ENCODE results near the gene PIGH. TPM values are rescaled to one million over a fixed set of nuclear protein-coding genes. Genes with fewer than 3 reads are reported as not detected.

PIGH gene
- total RNA-seq, 3 donors from 2014 or later = 16.6 to 20.0 (median 16.7) TPM

DNA sequence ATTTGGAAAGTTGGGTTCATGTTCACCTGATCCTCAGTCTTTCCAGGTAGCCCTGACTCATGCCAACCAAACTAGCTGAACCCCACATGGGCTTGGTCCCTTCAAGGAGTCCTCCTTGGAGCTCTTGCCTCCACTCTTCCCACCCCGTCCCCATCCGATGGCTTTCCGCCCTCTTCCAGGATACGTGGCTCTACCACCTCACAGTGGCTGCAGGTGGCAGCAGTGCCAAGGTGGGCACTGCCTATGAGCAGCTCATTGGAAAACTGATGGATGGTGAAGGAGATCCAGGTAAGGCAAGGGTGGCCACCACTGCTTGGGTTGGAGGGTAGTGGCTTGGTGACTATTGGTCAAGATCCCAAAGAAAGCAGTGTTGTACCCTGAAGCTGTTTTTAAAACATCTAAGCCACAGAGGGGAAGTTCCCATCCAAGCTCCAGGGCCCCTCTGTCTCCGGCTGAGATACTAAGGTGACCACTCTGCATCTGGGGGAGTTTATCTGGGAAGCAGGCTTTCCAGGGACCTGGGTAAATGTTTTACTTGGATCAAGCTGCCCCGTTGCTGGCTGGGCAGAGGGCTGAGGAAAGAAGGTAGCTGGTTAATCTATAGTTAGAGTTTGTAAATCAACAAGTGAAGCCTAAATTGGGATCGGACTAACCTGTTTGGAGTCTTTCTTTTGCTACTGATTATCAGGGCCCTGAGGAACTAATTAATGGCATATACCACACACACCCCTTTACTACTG lies 23.7 kb downstream of the PIGH start:
- H3K4me1 ChIP-seq (ENCODE audit: low read depth) = no peaks in the 10 kb centered on the region
- no peak for TF ChIP-seq CTCF (IDR thresholded peaks at IDR 0.05)
- ATAC-seq (no peak), DNase-seq (no peak)
- intact Hi-C loops (cut with DNase I, micrococcal nuclease) = no loop called here
- H3K36me3 ChIP-seq (ENCODE audit: low read depth) = no peaks in the 10 kb centered on the region
- no peaks in the 10 kb centered on the region for H3K9me3 ChIP-seq
- H3K4me3 ChIP-seq = no peak overlapping the region

GRCh38 chr14:67575684-67576083 lies 24.4 kb downstream of the PIGH start:
- Histone ChIP-seq H3K4me1 (ENCODE audit: low read depth) (no peaks in the 10 kb centered on the region), H3K4me3 (no peak overlapping the region), H3K9me3 (no peaks in the 10 kb centered on the region), H3K36me3 (ENCODE audit: low read depth) (no peaks in the 10 kb centered on the region)
- DNase-seq (no peak), ATAC-seq (no peak)
- intact Hi-C loops (cut with DNase I, micrococcal nuclease) = no loop called here
- no peak for TF ChIP-seq CTCF (IDR thresholded peaks at IDR 0.05)

DNA sequence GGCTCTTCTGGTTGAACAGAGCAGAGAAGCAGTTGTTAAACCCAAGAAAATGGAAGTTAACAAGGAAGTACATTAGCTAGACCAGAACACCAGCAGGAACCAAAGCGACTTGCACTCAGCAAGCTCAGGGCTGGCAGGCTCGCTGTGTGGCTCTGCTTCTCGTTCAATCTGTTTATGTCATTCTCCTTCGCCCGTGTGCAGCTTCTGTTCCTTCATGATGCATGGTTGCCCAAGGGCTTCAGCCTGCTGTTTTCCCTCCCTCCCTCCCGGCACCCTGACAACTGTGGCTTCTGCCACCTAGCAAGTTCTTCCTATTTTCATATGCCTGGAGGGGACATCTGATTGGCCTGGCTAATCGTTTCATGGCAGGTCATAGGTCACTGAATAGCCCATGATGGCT lies 25.3 kb downstream of the PIGH start:
- no peaks in the 10 kb centered on the region for H3K4me1 ChIP-seq (ENCODE audit: low read depth)
- ATAC-seq (no peak), DNase-seq (no peak)
- intact Hi-C loops (cut with DNase I, micrococcal nuclease) = loop anchor here in 1 of 2 donors (5.0 kb wide), 1 partner anchor 148 kb away; no protein-coding TSS in a partner anchor
- H3K9me3 ChIP-seq = no peaks in the 10 kb centered on the region
- no peak overlapping the region for H3K4me3 ChIP-seq
- TF ChIP-seq CTCF (IDR thresholded peaks at IDR 0.05) = no peak
- no peaks in the 10 kb centered on the region for H3K36me3 ChIP-seq (ENCODE audit: low read depth)

DNA sequence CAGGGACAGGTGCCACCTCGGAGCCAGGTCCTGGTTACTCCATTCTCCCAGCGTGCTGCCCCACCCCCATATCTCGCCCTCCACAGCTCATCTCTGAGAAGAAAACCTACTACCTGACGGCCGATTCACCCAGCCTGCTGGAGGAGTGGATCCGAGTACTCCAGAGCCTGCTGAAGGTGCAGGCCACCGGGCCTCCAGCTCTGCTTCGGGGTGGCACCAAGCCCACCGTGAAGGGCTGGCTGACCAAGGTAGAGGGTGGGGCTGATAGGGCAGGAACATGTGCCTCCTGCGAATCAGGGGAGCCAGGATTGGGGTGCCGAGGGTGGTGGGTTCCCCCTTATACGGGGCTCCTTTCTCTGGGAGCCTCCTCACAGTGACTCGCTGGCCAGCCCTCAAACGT lies 25.9 kb downstream of the PIGH start:
- Histone ChIP-seq H3K36me3 (ENCODE audit: low read depth) (no peaks in the 10 kb centered on the region), H3K4me1 (ENCODE audit: low read depth) (no peaks in the 10 kb centered on the region), H3K9me3 (no peaks in the 10 kb centered on the region), H3K4me3 (no peak overlapping the region)
- intact Hi-C loops (cut with DNase I, micrococcal nuclease) = loop anchor here in 1 of 2 donors (5.0 kb wide), 1 partner anchor 147 kb away; no protein-coding TSS in a partner anchor
- DNase-seq (no peak), ATAC-seq (no peak)
- TF ChIP-seq CTCF (IDR thresholded peaks at IDR 0.05) = no peak

DNA sequence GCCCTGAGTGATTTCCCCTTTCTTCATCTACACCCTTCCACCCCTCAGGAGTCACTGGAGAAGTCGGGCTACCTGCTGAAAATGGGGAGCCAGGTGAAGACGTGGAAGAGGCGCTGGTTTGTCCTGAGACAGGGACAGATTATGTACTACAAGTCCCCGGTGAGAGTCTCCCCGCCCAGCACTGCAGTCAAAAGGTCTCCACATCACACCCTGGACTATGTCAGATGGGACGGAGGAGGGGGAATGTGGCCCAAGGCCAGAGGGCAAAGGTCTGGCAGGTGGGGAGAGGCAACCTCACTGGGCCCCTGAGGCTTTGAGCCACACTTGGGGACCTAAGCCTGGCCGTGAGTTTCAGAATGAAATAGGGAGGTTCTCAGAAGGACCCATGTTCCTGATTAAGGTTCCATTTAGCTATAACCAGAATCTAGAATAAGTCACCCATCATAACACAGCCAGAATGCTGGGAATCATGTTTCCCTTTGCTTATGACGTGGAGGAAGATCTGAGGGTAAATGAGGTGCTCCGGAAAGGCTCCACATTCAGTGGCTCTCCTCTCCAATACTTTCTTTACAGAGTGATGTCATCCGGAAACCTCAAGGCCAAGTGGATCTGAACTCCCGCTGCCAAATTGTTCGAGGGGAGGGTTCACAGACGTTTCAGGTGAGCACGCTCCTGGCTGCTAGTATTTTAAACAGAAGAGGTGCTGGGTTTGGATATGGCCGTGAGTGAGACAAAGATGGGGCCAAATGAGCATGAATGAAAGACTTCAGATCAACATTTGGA lies 26.6 kb downstream of the PIGH start:
- no peak for TF ChIP-seq CTCF (IDR thresholded peaks at IDR 0.05)
- ATAC-seq = no peak
- Histone ChIP-seq H3K9me3 (no peaks in the 10 kb centered on the region), H3K36me3 (ENCODE audit: low read depth) (no peaks in the 10 kb centered on the region), H3K4me3 (no peak overlapping the region), H3K4me1 (ENCODE audit: low read depth) (no peaks in the 10 kb centered on the region)
- intact Hi-C loops (cut with DNase I, micrococcal nuclease) = loop anchor here in 1 of 2 donors (5.0 kb wide), 1 partner anchor 146 kb away; no protein-coding TSS in a partner anchor
- DNase-seq = no peak
